HL-60/S4 treated with phorbol 12-myristate 13-acetate at 8.2 ng/mL for 4 days and 3 days (cell line): ENCODE measurements around the gene POU3F3.

Source experiments
- in situ Hi-C: fragments of 300-500 bp; cut with MboI; formaldehyde crosslinking; loops from 2 replicates; pipeline ENCODE4 v1.15.0; 2022; ENCODE audit warnings: low sequenced_read_pairs

POU3F3 gene

DNA sequence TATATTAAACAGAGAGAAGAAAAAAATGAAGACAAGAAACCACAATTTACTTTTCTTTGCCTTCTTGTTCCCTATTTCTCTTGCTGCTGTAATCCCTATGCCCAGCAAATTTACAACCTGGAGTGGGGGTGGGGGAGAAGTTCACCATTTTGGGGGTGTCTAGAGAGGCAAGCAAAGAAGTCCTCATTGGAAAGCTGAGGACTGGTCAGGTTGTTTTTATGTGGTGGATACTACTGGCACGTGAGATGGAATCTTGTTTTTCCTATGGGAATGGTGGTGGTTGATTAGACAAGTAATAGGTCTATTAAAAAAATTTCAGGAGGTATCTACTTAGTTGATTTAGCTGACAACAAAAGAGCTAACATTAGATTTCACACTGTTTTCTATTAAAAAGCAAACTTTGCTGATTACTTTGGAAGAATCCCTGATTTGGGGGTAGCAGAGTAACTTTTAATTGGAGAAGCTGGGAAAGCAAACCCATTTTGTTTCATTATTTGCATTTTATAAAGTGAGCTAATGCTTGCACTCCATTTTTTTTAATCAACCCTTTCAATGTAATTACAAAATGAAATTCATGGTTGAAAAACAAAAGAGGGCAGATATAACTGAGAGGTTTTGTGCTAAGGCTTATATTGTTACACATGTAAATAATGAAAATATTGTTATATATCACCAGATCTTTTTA lies 6.0 kb downstream of the POU3F3 start:
- in situ Hi-C loops = no loop called here

DNA sequence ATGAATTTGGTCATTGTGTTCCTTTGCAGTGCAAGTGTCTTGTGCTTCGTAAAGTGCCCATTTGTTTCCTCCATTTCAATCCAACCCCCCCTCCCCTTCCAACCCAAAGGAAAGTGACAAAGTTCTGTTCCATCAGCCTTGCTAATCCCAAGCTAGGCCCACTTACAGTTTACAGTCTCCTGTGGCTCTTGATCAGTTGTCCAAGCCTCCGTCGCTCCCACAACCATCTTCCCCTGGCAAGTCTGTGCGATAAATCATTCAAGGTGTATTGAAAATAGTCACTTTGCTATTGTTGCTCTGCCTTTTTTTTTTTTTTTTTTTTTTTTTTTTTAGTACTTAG lies 6.5 kb downstream of the POU3F3 start:
- in situ Hi-C loops = no loop called here

GRCh38 chr2:104861351-104862057 lies 7.6 kb downstream of the POU3F3 start:
- in situ Hi-C loops = no loop called here

DNA sequence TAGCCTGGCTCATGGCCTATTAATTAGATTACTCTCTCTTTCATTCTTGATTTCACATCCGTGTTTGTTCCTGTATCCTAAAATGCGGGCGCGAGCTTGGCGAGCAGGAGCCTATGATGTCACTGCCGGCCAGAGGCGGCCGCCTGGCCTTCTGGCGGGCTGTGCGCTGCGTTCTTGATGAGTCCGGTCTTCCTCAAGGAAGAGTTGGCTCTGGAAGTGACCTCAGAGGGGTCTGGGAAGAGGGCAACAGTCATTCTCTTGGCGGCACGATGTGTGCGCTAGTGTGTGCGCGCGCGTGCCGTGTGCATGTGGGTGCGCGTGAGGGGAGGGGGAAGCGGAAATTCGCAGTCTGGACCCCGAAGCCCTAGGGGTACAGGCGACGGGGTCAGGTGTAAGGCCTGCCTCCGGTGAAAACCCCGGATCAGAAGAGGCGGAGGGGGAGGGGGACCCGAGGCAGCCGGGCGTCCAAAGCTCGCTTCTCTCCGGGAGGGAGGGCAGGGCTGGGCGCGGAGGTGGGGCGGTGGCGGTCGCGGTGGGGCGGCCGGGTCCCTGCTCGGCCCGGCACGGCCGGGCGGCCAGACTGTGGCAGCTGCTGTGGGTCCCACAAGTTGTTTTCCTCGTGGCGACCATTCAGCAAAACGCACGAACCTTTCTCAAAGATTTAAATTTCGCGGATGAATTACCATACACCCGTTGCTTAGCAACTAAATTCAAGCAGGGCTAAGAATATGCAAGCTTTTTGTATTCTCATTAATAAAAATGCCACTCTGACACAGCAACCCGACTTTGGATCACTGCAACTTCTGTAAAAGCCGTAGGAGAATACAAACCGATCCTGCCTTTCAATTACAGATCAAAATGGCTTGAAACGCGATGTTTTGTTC lies 8.4 kb downstream of the POU3F3 start:
- in situ Hi-C loops = no loop called here

- in situ Hi-C loops = no loop called here
Observed at GRCh38 chr2:104863146-104863467, 9.2 kb downstream of the POU3F3 start.

DNA sequence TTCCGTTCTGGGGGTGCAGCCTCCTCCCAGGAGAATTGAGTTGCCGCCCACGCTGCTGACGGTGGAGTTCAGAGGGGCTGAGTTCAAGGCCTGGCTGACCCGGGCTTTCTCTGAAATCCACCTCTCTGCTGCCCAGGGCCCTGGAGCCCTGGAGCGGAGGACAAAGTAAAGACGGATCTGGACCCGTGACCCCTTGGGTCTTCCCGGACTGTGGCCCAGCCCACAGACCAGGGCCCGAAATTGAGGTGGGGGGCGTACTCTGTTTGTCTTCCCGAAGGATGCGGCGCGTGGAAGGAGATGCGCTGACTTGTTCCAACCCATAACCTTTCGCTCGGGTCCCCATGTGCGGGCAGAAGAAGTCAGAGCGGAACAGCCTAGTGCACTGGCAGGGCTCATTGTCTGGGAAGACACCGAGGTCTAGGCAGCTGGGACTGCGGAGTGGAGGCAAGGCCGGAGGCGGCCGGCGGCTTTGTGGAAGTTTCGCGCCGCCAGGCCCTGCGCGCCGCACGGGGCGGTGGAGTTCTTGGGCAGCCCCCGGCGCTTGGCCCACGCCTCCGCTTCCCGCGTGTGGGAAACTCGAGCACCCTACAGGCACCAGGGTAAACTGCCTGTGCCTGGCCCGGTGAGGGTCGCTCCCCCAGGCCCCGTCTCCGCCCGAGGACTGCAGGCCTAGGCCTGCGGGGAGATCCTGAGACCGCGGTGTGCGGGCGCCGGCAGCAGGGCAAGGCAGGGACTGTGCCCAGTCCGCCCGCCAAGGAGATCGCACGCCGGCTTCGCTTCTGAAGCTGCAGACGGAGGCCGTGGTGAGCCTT lies 9.8 kb downstream of the POU3F3 start:
- in situ Hi-C loops = no loop called here

- in situ Hi-C loops = no loop called here
Observed at GRCh38 chr2:104864280-104865095, 10.6 kb downstream of the POU3F3 start.

- in situ Hi-C loops = no loop called here
Observed at GRCh38 chr2:104865096-104865470, 11.2 kb downstream of the POU3F3 start.

- in situ Hi-C loops = no loop called here
Observed at GRCh38 chr2:104866122-104866864, 12.4 kb downstream of the POU3F3 start.

DNA sequence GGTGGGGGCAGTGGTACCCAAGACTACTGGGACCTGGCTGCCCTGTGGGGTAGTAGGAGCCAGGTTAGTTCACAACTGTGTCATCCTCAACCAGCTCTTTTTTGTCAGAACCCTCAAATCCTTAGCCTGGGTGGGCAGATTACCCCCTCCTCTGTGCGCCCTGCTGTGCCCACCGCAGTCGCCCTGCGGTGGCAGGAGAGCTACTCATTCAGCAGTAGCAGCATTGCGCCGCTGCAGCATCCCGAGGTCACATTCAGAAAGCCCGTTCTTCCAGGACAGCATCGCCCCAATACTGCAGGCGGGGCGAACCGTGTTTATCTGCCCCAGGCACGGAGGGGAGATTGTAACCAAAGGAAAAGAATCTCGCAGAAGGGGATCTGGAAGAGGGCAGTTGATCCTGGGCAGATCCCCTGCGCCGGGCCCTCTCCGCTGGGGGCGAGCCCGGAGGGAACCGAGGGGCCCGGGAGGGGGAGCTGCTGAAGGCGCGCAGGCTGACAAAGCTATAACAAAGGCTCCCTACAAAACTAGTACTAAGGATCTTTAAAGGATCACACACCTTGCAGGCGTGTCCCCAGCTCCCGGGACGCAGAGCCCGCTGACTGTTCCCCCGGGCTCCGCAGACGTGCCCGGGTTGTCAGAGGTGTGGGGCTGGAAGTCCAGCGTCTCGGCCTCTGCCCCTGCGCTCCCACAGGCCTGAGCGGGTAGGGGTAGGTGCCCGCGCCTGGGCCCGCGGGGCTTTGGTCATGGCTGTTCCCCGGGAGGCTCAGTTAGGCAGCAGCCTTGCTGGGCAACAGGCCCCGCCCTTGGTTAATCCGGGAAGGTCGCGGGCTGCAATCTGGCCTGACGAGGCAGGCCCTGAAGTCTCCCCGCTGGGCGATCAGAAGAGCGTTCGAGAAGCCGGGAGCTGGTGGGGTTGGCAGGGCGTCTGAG lies 13.2 kb downstream of the POU3F3 start:
- in situ Hi-C loops = no loop called here

DNA sequence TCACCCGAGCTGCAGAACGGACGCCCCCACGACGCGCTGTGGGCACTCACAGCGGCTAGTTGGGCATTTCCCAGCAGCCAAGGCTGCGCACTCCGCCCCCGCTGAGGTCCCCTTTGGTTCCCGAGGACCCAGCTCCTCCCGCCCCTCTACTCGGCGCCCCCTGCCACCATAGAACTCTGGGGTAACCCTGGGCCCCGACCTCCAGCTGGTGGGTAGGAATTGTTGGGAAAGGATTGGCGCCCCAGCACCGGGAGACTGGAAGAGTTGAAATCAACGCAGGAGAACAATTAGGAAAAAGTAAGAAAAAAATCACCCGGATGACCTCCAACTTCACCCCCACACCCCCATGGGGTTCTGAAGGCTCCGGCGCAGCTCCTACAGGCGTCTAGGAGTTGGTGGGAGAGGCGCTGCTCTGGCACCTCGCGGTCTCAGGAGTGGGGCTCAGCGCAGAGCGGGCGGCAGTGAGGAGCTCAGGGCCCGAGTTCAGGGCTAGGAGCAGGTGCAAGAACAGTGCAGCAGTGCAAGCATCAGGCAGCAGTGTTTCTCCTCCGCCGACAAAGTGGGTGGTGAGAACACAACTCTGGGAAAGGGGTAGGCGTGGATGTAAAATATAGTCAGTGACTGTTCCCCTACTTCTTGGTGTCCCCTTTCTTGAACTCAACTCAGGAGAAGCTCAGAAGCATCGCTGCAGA lies 14.0 kb downstream of the POU3F3 start:
- in situ Hi-C loops = no loop called here

DNA sequence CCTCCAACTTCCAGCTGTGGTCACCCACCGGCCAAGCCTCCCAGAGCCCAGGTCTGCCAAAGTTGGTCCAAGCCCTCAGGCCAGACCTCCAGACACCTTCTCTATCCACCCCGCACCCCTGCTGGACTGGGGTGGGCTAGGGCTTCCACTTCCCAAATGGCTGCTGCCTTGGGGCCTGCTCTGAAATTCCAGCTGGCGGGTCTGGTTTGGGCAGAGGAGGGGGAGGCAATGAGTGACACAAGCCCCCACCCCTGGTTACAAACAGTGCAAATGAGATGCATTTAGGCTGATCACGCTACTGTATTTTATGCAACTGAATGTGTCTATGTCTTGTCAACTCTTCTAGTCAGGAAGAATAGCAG lies 14.6 kb downstream of the POU3F3 start:
- in situ Hi-C loops = no loop called here

GRCh38 chr2:104870100-104870975 lies 16.4 kb downstream of the POU3F3 start:
- in situ Hi-C loops = no loop called here

- in situ Hi-C loops = no loop called here
Observed at GRCh38 chr2:104871649-104871971, 17.7 kb downstream of the POU3F3 start.

GRCh38 chr2:104871972-104872865 lies 18.3 kb downstream of the POU3F3 start:
- in situ Hi-C loops = no loop called here
